Keratinocyte (primary cell): ENCODE measurements around the gene HOXD8. TPM values are rescaled to one million over a fixed set of nuclear protein-coding genes. Genes with fewer than 3 reads are reported as not detected.

Experiments used
- DNase-seq: peaks from one replicate; pipeline ENCODE4 v3.0.0-alpha.2; 2011; ENCODE audit warnings: low read depth, missing footprints, low spot score
- FAIRE-seq: peaks from 2 replicates; lab custom pipeline; 2011; peaks lifted over from hg19 to GRCh38; lab: Jason Lieb, UNC
- H2AFZ ChIP-seq: 2 replicates; pipeline ENCODE4 v1.6.0; 2012; ENCODE audit warnings: low read length, control low read depth, inconsistent platforms; ENCODE audit not compliant: control insufficient read depth
- H3K27ac ChIP-seq: 2 replicates; pipeline ENCODE4 v1.5.1; 2011; ENCODE audit warnings: low read length; ENCODE audit not compliant: control insufficient read depth, insufficient read depth
- H3K27me3 ChIP-seq: 3 replicates; pipeline ENCODE4 v1.6.0; 2011; ENCODE audit warnings: low read length; ENCODE audit not compliant: control insufficient read depth, insufficient read depth; ENCODE audit errors: extremely low read depth
- H3K36me3 ChIP-seq, 2 experiments: 2 replicates in 1 of 2; 3 replicates in 1 of 2; pipeline ENCODE4 v1.5.1; 2011; ENCODE audit warnings: low read length in 2 of 2, mild to moderate bottlenecking in 1 of 2; ENCODE audit not compliant: control insufficient read depth in 2 of 2, insufficient read depth in 2 of 2; ENCODE audit errors: extremely low read depth in 1 of 2
- H3K4me1 ChIP-seq: 3 replicates; pipeline ENCODE4 v1.5.1; 2011; ENCODE audit warnings: low read length; ENCODE audit not compliant: control insufficient read depth, insufficient read depth; ENCODE audit errors: extremely low read depth
- H3K4me2 ChIP-seq: 3 replicates; pipeline ENCODE4 v1.6.0; 2011; ENCODE audit warnings: low read depth, low read length; ENCODE audit not compliant: control insufficient read depth, insufficient read depth; ENCODE audit errors: extremely low read depth
- H3K4me3 ChIP-seq, 3 experiments: fragments of 200-600 bp in 1 of 3; sonication (generic) in 1 of 3; 2 replicates in 2 of 3; 3 replicates in 1 of 3; pipeline ENCODE4 v1.5.1; 2011 to 2016; ENCODE audit warnings: low read length in 3 of 3, mild to moderate bottlenecking in 3 of 3, control low read depth in 2 of 3, inconsistent platforms in 1 of 3, low read depth in 1 of 3, mixed read lengths in 1 of 3, mixed run types in 1 of 3, moderate library complexity in 1 of 3; ENCODE audit not compliant: control insufficient read depth in 2 of 3, insufficient read depth in 2 of 3; ENCODE audit errors: extremely low read depth in 1 of 3
- H3K79me2 ChIP-seq: 2 replicates; pipeline ENCODE4 v1.6.0; 2012; ENCODE audit warnings: low read length; ENCODE audit not compliant: control insufficient read depth, insufficient read depth
- H3K9ac ChIP-seq: 3 replicates; pipeline ENCODE4 v1.6.0; 2011; ENCODE audit warnings: low read length; ENCODE audit not compliant: control insufficient read depth, insufficient read depth; ENCODE audit errors: extremely low read depth
- H3K9me1 ChIP-seq: 3 replicates; pipeline ENCODE4 v1.6.0; 2011; ENCODE audit warnings: low read length; ENCODE audit not compliant: control insufficient read depth, insufficient read depth; ENCODE audit errors: extremely low read depth
- H3K9me3 ChIP-seq: 2 replicates; pipeline ENCODE4 v1.5.1; 2012; ENCODE audit warnings: low read depth, low read length; ENCODE audit not compliant: control insufficient read depth
- H4K20me1 ChIP-seq: 3 replicates; pipeline ENCODE4 v1.6.0; 2011; ENCODE audit warnings: low read length; ENCODE audit not compliant: control insufficient read depth, insufficient read depth; ENCODE audit errors: extremely low read depth
- EZH2 ChIP-seq: IDR thresholded peaks from one replicate; pipeline ENCODE4 v1.6.1; 2012; ENCODE audit warnings: inconsistent platforms, mild to moderate bottlenecking, low read length, moderate library complexity
- dilution Hi-C: fragments of 300-500 bp; cut with MboI; formaldehyde crosslinking; loops from one replicate; pipeline ENCODE4 v1.7.0; 2020; ENCODE audit warnings: low sequenced_read_pairs; ENCODE audit not compliant: extremely low pct_ligation_motif_present
- polyA plus RNA-seq, 5 experiments: library from polyadenylated mRNA; depleted of rRNA in 3 of 5; stranded (reverse) in 3 of 5; stranded (forward) in 1 of 5; unstranded in 1 of 5; fragments of >200 nt; gene quantifications; 1 replicate in 1 of 5; 2 replicates in 3 of 5; 3 replicates in 1 of 5; pipeline versions ENCODE4 v1.2.1 to v1.2.3, GENCODE V29; 2011 to 2012; ENCODE audit warnings: missing spikeins in 2 of 5, low read depth in 1 of 5, low replicate concordance in 1 of 5
- TF ChIP-seq, protein P1 (sequence below), 3 experiments: IDR thresholded peaks in 1 of 3; conservative IDR thresholded peaks in 1 of 3; optimal IDR thresholded peaks in 1 of 3; 2 replicates in 2 of 3; 3 replicates in 1 of 3; pipeline versions ENCODE3 to v1.5.1; 2011; ENCODE audit warnings: low read length in 3 of 3, mild to moderate bottlenecking in 3 of 3, moderate library complexity in 2 of 3, control low read depth in 1 of 3, inconsistent platforms in 1 of 3; ENCODE audit not compliant: insufficient read depth in 2 of 3; ENCODE audit errors: extremely low read depth in 1 of 3

The HOXD8 gene
- polyA plus RNA-seq, 1 donor (not counting 4 experiments of a cell fraction or from before 2014, with no cell fraction given): not detected

DNA sequence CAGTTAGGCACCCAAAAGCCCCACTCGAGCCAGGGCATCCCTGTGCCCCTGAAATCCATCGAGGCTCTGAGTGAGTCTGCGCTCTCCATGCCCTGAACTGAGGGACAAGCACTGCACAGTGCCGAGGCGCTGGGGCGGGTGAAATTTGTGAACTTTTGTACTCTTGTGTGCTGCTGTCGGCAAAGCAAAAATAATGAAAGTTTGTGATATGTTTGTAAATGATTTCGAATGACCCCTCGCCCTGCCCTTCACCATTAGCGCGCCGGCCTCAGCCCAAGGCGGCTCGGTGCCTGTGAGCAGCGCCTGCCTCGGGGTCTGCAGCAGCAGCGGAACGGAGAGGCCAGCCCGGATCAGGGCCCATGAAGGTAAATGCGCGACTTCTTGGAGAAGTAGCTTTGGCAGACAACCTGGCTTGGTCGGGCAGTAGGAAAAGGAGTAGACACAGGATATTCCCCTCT is 20.0 kb downstream of the HOXD8 start:
- TF ChIP-seq, protein P1, sequence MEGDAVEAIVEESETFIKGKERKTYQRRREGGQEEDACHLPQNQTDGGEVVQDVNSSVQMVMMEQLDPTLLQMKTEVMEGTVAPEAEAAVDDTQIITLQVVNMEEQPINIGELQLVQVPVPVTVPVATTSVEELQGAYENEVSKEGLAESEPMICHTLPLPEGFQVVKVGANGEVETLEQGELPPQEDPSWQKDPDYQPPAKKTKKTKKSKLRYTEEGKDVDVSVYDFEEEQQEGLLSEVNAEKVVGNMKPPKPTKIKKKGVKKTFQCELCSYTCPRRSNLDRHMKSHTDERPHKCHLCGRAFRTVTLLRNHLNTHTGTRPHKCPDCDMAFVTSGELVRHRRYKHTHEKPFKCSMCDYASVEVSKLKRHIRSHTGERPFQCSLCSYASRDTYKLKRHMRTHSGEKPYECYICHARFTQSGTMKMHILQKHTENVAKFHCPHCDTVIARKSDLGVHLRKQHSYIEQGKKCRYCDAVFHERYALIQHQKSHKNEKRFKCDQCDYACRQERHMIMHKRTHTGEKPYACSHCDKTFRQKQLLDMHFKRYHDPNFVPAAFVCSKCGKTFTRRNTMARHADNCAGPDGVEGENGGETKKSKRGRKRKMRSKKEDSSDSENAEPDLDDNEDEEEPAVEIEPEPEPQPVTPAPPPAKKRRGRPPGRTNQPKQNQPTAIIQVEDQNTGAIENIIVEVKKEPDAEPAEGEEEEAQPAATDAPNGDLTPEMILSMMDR (optimal IDR thresholded peaks at IDR 0.05 in 1 of 3, IDR thresholded peaks at IDR 0.05 in 1 of 3, conservative IDR thresholded peaks at IDR 0.05 in 1 of 3; ENCODE audit: extremely low read depth in 1 of 3, insufficient read depth in 2 of 3, low read length in 3 of 3): no peak
- TF ChIP-seq EZH2: no peak
- no peaks in the 10 kb centered on the region for H3K9me1 ChIP-seq
- no peaks in the 10 kb centered on the region for H3K4me1 ChIP-seq
- H3K36me3 ChIP-seq: no peaks in the 10 kb centered on the region
- H3K4me3 ChIP-seq: no peak overlapping the region
- H3K27ac ChIP-seq: no peak overlapping the region
- peaks cover 93% of the 10 kb centered on the region for H3K27me3 ChIP-seq
- no peak for FAIRE-seq
- no peaks in the 10 kb centered on the region for H3K79me2 ChIP-seq
- no peaks in the 10 kb centered on the region for H3K9me3 ChIP-seq
- no peak overlapping the region for H3K4me2 ChIP-seq
- H2AFZ ChIP-seq: no peak overlapping the region
- H4K20me1 ChIP-seq: no peaks in the 10 kb centered on the region
- no peak overlapping the region for H3K9ac ChIP-seq
- dilution Hi-C loops: no loop called here
- no peak for DNase-seq

DNA sequence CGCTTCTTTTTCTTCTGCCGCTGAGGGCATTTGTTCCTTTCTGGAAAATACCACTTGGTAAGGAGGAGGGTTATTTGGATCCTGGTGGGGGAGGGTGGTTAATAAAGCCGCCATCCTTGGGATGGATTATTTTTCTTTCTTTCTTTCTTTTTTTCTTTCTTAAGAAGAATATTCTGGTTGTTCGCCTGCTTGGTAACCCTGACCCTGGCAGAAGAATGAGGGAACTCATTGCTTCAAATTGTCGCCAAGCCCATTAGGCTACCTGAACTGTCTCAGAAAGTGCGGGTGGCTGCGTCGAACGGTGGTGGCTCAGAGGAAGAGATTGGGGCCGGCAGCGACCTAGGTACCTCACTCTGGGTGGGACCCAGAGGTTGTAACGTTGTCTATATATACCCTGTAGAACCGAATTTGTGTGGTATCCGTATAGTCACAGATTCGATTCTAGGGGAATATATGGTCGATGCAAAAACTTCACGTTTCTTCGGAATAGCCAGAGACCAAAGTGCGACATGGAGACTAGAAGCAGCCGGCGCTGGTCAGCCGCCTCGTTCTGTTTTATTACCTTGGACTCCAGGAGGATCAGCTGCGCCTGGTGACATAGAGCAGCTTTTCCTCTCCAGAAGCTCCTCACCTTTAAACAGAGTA is 20.6 kb downstream of the HOXD8 start:
- H3K36me3 ChIP-seq: no peaks in the 10 kb centered on the region
- H3K9ac ChIP-seq: no peak overlapping the region
- H3K9me1 ChIP-seq: no peaks in the 10 kb centered on the region
- FAIRE-seq: no peak
- TF ChIP-seq, protein P1 (optimal IDR thresholded peaks at IDR 0.05 in 1 of 3, IDR thresholded peaks at IDR 0.05 in 1 of 3, conservative IDR thresholded peaks at IDR 0.05 in 1 of 3; ENCODE audit: extremely low read depth in 1 of 3, insufficient read depth in 2 of 3, low read length in 3 of 3): no peak
- H3K4me1 ChIP-seq: no peaks in the 10 kb centered on the region
- H3K27me3 ChIP-seq: peaks cover 94% of the 10 kb centered on the region
- no peak overlapping the region for H3K27ac ChIP-seq
- no peak for DNase-seq
- dilution Hi-C loops: loop anchor here (25.0 kb wide), 1 partner anchor 487 kb away; no protein-coding TSS in a partner anchor
- no peaks in the 10 kb centered on the region for H3K79me2 ChIP-seq
- no peak overlapping the region for H3K4me3 ChIP-seq
- H4K20me1 ChIP-seq: no peaks in the 10 kb centered on the region
- H3K9me3 ChIP-seq: no peaks in the 10 kb centered on the region
- H3K4me2 ChIP-seq: no peak overlapping the region
- no peak overlapping the region for H2AFZ ChIP-seq
